Hepatocyte (in vitro differentiated cells): ENCODE data around the gene POLR2I. TPM values are rescaled to one million over a fixed set of nuclear protein-coding genes. Genes with fewer than 3 reads are reported as not detected.

Experiments used
- DNase-seq: peaks from one replicate; pipeline ENCODE4 v3.0.0-alpha.2; 2016; ENCODE audit warnings: low spot score
- H2AFZ ChIP-seq: fragments of 200-600 bp; sonication (generic); 2 replicates; pipeline ENCODE4 v1.6.0; 2016; ENCODE audit warnings: antibody characterized with exemption, mild to moderate bottlenecking
- H3K27ac ChIP-seq: fragments of 200-600 bp; sonication (generic); 2 replicates; pipeline ENCODE4 v1.5.1; 2016; ENCODE audit warnings: mild to moderate bottlenecking
- H3K27me3 ChIP-seq: fragments of 200-600 bp; sonication (generic); 2 replicates; pipeline ENCODE4 v1.6.1; 2016
- H3K36me3 ChIP-seq: fragments of 200-600 bp; sonication (generic); replicated peaks from 2 replicates; pipeline ENCODE4 v1.5.1; 2016; ENCODE audit warnings: low read depth; ENCODE audit not compliant: insufficient read depth
- H3K4me1 ChIP-seq: fragments of 200-600 bp; sonication (generic); 2 replicates; pipeline ENCODE4 v1.5.1; 2016; ENCODE audit warnings: mild to moderate bottlenecking, moderate library complexity; ENCODE audit not compliant: insufficient read depth
- H3K4me2 ChIP-seq: fragments of 200-600 bp; sonication (generic); 2 replicates; pipeline ENCODE4 v1.6.0; 2016
- H3K4me3 ChIP-seq: fragments of 200-600 bp; sonication (generic); 2 replicates; pipeline ENCODE4 v1.5.1; 2016; ENCODE audit warnings: mild to moderate bottlenecking
- H3K79me2 ChIP-seq: fragments of 200-600 bp; sonication (generic); 2 replicates; pipeline ENCODE4 v1.6.0; 2017; ENCODE audit warnings: mild to moderate bottlenecking
- H3K9me2 ChIP-seq: fragments of 200-600 bp; sonication (generic); replicated peaks from 2 replicates; pipeline ENCODE4 v1.6.0; 2017; ENCODE audit warnings: mild to moderate bottlenecking; ENCODE audit not compliant: insufficient read depth
- H3K9me3 ChIP-seq: fragments of 200-600 bp; sonication (generic); 2 replicates; pipeline ENCODE4 v1.5.1; 2016; ENCODE audit warnings: low read depth, mild to moderate bottlenecking
- H4K20me1 ChIP-seq: fragments of 200-600 bp; sonication (generic); 2 replicates; pipeline ENCODE4 v1.6.0; 2016; ENCODE audit warnings: mild to moderate bottlenecking; ENCODE audit not compliant: insufficient read depth, poor library complexity, severe bottlenecking
- EZH2 ChIP-seq: fragments of 200-600 bp; sonication (generic); IDR thresholded peaks from 2 replicates; pipeline ENCODE4 v1.6.1; 2016; ENCODE audit warnings: antibody characterized with exemption, mild to moderate bottlenecking, borderline replicate concordance
- EZH2phosphoT487 ChIP-seq: fragments of 200-600 bp; sonication (generic); IDR thresholded peaks from one replicate; pipeline ENCODE4 v1.6.1; 2018; ENCODE audit warnings: antibody characterized with exemption, mild to moderate bottlenecking, low read depth, moderate library complexity; ENCODE audit not compliant: unreplicated experiment, severe bottlenecking
- WGBS: methylation state at CpG from one replicate; pipeline ENCODE4 v1.1.6; 2016; ENCODE audit warnings: low lambda C conversion rate; ENCODE audit errors: missing lambda C conversion rate; 5-methylcytosine and 5-hydroxymethylcytosine counted together
- polyA plus RNA-seq: library from polyadenylated mRNA; unstranded; fragments of >200 nt; fragmentation: Nextera tagmentation; extraction: Ambion mirVana; gene quantifications from 2 replicates; pipeline ENCODE4 v1.2.1, GENCODE V29; 2016
- total RNA-seq: library from RNA; depleted of rRNA; stranded (reverse); fragments of >200 nt; gene quantifications from 2 replicates; pipeline ENCODE4 v1.2.3, GENCODE V29; 2014
- TF ChIP-seq, protein P1 (sequence below): fragments of 200-600 bp; sonication (generic); IDR thresholded peaks from 2 replicates; pipeline ENCODE4 v1.5.1; 2016; ENCODE audit warnings: antibody characterized with exemption, mild to moderate bottlenecking; ENCODE audit not compliant: poor library complexity

The POLR2I gene
- total and polyA plus RNA-seq, 2 experiments from 2014 or later = 19.3 to 115 TPM

DNA sequence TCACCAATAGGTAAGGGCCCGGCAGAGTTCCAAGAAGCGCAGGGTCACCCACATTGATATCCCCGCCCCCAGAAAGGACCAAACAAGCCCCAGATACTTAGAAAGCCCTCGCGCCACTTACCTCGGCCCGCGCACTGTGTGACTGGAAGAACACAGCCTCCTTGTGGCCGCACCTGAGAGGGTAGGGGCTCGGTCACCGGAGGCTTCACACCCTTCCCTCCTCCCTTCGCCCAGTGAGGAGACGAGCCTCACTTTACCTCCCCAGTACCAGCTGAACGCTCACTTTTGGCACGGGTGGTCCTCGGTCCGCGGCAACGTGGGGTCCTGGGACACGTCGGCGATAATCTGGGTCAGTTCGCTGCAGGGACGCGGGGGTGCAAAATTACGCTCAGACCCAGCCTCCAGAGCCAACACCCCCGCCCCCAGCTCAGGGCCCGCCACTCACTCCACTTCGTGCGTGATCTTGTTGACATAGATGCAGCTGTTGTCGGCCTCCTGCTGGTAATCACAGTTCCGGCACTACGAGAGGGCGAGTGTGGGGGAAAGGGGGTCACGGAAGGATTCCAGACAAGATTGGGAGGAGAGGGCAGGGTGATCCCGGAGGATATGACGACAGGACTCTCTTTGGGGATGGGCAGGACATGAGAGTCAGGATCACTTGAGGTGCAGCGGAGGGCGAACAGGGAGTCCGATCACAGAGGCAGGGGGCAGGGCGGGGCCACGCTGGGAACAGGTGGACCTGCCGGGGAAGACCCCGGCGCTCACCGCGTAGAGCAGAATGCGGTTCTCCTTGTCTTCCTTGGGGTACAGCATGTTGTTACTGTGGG, 568 bp downstream of the POLR2I start:
- Histone ChIP-seq H3K4me1 (peaks cover 12% of the 10 kb centered on the region), H3K36me3 (no peaks in the 10 kb centered on the region), H3K27ac (peak overlapping the region; percentile 68), H3K9me3 (no peaks in the 10 kb centered on the region), H3K27me3 (no peaks in the 10 kb centered on the region), H3K79me2 (peaks cover 32% of the 10 kb centered on the region), H2AFZ (peak overlapping the region; percentile 76), H4K20me1 (no peaks in the 10 kb centered on the region), H3K4me3 (peak overlapping the region; percentile 79), H3K9me2 (no peaks in the 10 kb centered on the region), H3K4me2 (peak overlapping the region; percentile 78)
- WGBS = 10% methylated on average over 44 of the region's 48 CpGs
- TF ChIP-seq, protein P1, sequence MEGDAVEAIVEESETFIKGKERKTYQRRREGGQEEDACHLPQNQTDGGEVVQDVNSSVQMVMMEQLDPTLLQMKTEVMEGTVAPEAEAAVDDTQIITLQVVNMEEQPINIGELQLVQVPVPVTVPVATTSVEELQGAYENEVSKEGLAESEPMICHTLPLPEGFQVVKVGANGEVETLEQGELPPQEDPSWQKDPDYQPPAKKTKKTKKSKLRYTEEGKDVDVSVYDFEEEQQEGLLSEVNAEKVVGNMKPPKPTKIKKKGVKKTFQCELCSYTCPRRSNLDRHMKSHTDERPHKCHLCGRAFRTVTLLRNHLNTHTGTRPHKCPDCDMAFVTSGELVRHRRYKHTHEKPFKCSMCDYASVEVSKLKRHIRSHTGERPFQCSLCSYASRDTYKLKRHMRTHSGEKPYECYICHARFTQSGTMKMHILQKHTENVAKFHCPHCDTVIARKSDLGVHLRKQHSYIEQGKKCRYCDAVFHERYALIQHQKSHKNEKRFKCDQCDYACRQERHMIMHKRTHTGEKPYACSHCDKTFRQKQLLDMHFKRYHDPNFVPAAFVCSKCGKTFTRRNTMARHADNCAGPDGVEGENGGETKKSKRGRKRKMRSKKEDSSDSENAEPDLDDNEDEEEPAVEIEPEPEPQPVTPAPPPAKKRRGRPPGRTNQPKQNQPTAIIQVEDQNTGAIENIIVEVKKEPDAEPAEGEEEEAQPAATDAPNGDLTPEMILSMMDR = peak; percentile 4
- no peak for TF ChIP-seq EZH2phosphoT487
- no peak for TF ChIP-seq EZH2
- DNase-seq = peak; percentile 61

DNA sequence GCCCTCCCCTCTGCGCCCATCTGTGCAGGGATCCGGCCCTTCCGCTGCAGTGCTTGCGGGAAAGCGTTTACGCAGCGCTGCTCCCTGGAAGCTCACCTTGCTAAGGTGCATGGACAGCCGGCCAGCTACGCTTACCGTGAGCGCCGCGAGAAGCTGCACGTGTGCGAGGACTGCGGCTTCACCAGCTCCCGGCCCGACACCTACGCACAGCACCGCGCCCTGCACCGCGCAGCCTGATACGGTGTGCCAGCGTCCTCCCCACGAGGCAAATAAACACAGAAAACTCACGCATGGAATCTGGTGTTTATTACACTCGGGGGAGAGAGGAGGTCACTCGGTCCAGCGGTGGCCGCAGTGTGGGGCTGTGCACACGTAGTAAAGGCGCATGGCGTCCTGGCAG, 1.2 kb downstream of the POLR2I start:
- DNase-seq = no peak
- no peak overlapping the region for H3K27ac ChIP-seq
- H3K79me2 ChIP-seq = peaks cover 32% of the 10 kb centered on the region
- 96% methylated on average over 34 of the region's 34 CpGs for WGBS
- no peak overlapping the region for H2AFZ ChIP-seq
- H3K36me3 ChIP-seq = no peaks in the 10 kb centered on the region
- H3K4me2 ChIP-seq = peak overlapping the region; percentile 78
- no peak for TF ChIP-seq EZH2phosphoT487
- no peak for TF ChIP-seq EZH2
- TF ChIP-seq, protein P1 = no peak
- H3K4me3 ChIP-seq = peak overlapping the region; percentile 79
- H3K9me3 ChIP-seq = no peaks in the 10 kb centered on the region
- no peaks in the 10 kb centered on the region for H4K20me1 ChIP-seq
- no peaks in the 10 kb centered on the region for H3K27me3 ChIP-seq
- no peaks in the 10 kb centered on the region for H3K9me2 ChIP-seq
- peaks cover 12% of the 10 kb centered on the region for H3K4me1 ChIP-seq

DNA sequence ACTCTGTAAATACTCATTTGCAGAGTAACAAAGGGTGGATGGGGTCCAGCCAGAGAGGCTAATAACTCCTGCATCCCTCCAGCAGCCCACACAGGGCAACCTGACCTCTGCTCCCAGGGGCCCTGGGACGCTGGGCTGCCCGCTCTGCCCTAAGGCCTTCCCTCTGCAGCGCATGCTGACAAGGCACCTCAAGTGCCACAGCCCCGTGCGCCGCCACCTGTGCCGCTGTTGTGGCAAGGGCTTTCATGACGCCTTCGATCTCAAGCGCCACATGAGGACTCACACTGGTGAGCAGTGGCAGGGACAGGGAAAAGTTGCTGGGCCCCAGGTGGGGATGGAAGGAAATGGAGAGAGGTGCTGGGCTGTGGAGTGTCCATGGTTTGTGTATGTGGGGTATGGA, 2.0 kb downstream of the POLR2I start:
- Histone ChIP-seq H3K4me3 (no peak overlapping the region), H3K4me1 (peaks cover 12% of the 10 kb centered on the region), H3K27me3 (no peaks in the 10 kb centered on the region), H3K4me2 (no peak overlapping the region), H3K27ac (no peak overlapping the region), H3K9me2 (no peaks in the 10 kb centered on the region), H4K20me1 (no peaks in the 10 kb centered on the region), H3K9me3 (no peaks in the 10 kb centered on the region), H3K79me2 (peaks cover 27% of the 10 kb centered on the region), H3K36me3 (no peaks in the 10 kb centered on the region), H2AFZ (no peak overlapping the region)
- TF ChIP-seq EZH2phosphoT487 (no peak), EZH2 (no peak)
- TF ChIP-seq, protein P1 = no peak
- no peak for DNase-seq
- WGBS = 94% methylated on average over 10 of the region's 10 CpGs
